Femur (tissue), 1 donor: Measurements from ENCODE around the gene DST.

Source experiments
- DNase-seq: peaks from one replicate; pipeline ENCODE4 v3.0.0-alpha.2; 2017

Gene DST

GRCh38 chr6:56620229-56620868 is 22.3 kb downstream of the DST start:
- no peak for DNase-seq

DNA sequence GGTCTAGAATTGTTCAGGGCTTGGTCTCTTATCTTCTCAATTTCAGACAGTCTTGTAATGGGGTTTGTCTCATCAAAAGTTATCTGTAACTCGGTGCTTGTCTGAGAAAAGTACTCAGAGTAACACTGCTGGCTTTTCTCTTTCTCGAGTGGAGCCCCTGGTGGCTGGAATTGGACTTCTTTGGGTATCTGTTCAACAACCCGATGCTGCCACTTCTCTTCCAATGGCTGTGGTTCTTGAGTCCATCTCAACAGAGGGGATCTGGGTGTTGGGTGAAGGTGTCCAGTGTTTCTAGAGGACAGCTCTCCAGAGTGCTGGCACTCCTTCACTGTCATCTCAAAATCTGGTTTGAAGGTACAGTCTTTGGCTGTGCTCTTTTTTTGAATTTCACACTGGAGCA is 24.6 kb downstream of the DST start:
- no peak for DNase-seq

DNA sequence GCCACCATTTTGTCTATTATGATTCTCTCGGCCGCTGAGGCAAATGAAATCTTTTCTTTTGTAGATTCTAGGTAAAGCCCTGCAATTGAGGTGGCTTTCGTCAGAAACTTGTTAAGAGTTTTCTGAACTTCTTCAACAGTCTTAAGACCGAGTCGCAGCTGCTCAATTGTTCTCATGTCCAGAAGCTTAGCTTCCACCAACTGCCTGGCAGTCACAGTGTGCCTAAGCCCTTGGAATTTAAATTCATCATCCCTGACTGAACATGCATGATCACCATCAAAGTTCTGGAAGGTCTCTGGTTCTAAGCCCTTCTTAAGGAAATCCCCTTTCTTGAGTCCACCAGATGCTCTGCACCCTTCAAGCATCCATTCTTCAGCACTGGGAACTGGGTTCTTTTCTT is 25.7 kb downstream of the DST start:
- DNase-seq = no peak

DNA sequence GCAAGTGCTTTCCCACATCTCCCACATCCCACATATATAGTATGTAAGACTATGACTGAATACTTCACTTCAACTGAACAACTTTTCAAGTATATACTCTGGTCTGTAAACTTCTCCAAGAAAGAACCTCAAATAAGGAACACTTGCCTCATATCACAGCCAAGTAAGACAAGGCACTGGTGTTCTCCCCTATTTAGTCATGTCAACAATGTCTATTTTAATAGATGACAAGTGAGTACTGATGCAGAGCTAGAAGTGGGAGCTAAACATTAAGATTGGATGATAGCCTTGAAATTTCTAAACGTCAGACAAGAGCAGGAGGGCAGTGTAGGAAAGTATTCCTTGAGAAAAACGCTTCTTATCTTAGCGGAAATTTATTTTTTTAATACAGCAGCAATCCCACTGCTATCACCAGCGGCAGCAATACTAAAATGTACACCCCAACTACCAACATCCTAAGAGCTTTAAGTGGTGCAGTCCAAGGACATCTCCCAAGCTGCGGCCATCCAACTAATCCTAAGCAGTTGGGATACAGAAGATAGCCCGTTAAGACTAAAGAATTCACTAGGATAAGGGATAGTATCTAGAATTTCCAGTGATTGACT is 29.3 kb downstream of the DST start:
- DNase-seq = no peak

GRCh38 chr6:56608332-56608731 is 34.4 kb downstream of the DST start:
- no peak for DNase-seq

DNA sequence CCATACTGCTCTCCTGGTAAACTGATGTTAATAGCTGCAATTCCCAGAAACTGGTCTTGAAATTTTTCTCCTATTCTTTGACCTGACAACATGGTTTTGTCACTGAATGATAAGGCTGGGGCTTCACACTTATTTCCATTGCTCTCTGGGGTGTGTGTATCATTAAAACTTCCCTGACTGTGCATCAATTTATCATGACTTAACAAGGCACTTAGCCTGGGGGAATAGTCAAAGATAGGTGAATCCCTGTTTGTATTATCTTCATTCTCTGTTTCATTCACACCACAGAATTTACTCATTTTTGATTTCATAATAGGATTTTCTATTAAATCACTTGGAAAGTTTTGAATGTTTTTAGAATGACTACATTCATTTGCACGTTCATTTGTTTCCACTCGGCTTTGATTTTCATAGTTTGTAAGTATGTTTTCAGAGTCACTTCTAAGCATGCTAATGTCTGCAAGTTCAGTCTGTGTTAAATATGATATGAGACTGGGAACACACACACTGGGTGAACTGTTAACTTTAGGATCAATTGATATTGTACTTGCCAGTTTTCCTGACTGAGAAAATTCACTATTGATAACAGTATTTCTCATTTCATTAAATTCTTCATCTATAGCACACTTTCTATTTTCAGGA is 35.5 kb downstream of the DST start:
- no peak for DNase-seq

- DNase-seq = no peak
Measured at GRCh38 chr6:56605435-56605834, 37.3 kb downstream of the DST start.

GRCh38 chr6:56604186-56604585 is 38.5 kb downstream of the DST start:
- DNase-seq = no peak

GRCh38 chr6:56601390-56601789 is 41.3 kb downstream of the DST start:
- DNase-seq = no peak

DNA sequence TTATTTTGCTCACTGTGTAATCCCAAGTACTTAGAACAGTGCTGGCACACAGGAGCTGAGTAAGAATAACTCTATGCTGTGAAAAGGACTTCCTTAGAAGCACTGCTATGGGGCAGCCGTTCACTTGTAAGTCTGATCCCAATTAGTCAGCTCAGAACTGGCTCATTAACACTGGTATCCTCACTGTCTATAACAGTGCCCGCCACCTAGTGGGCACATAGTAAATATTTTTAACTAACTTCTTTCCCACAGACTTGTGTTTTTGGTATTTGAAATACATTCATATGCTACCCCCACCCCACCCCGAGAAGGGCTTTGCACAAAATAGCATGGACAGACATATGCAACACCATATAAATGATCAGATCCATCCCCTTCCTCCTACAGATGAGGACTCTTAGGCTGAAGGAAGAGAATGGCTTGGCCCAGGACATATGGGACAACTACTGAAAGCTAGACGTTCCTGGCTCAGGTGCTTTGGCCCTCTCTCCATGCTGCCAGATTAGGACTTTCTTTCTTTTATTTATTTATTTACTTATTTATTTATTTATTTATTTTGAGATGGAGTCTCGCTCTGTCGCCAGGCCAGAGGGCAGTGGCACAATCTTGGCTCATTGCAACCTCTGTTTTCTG is 47.1 kb downstream of the DST start:
- DNase-seq = no peak

DNA sequence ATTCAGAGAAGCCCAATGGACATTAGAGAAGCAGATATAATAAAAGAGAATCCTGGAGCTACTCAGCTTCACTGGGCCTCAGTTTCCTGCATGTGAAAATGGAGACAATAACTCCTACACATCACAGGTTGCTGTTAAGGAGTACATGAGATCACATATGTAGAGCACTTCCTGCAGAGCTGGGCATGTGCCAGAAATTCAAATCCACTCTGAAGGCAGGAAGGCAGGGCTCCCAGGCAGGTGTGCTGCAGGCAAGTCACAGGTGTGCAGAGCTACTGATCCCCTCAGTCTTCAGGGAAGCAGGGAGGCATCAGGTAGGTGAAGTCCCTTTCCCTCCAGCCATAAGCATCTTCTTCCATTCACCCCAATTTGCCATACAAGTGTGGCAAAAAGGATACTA is 48.0 kb downstream of the DST start:
- no peak for DNase-seq

- DNase-seq = no peak
Measured at GRCh38 chr6:56593801-56594318, 48.8 kb downstream of the DST start.

- DNase-seq = no peak
Measured at GRCh38 chr6:56582236-56582635, 60.5 kb downstream of the DST start.

DNA sequence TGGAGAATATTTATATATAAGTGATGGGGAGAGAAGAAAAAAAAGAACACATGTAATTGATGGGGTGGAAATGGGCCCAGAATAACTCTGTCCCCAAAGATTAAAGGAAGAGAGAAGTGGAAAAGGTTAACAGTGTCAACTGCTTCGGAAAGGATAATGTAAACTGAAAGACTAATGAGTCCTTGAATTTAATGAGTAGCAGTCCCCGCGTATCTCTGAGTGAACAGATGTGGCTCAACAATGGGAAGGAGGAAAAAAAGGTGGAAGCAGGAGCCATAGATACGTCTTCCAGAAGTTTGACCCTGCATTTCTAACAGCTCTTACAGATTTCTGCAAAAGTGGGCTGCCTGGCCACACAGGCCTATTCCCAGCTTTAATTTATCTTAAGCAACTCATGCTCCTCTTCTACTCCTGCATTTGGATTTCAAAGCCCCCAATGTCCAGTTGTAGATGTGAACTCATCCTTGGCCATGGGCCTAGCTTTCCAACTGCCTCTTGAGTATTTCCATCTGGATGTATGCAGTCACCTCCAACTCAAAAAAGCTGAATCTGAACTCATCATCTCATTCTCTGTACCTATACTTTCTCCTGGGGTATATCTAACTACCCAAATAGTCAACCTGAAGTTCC is 61.3 kb downstream of the DST start:
- no peak for DNase-seq

GRCh38 chr6:56580271-56580670 is 62.4 kb downstream of the DST start:
- DNase-seq = no peak

- no peak for DNase-seq
Measured at GRCh38 chr6:56579155-56579851, 63.4 kb downstream of the DST start.

- no peak for DNase-seq
Measured at GRCh38 chr6:56575736-56576135, 67.0 kb downstream of the DST start.

DNA sequence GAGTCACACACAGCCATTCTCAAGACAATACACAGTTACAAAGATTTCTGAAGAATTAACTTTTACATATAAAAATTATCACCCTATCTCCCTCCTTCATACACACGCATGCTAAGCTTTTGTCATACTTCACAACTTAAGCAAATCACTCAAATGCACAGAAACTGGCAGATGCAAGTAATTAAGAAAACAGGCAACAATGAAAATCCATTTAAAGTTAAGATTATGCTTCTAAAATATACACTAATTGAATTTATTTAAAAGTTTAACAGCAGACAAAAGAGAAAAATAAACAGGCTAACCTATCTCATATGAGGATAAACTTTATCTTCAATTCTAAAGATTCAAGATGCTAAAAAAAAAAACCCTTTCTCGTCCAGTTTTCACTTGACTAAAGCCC is 68.4 kb downstream of the DST start:
- no peak for DNase-seq

DNA sequence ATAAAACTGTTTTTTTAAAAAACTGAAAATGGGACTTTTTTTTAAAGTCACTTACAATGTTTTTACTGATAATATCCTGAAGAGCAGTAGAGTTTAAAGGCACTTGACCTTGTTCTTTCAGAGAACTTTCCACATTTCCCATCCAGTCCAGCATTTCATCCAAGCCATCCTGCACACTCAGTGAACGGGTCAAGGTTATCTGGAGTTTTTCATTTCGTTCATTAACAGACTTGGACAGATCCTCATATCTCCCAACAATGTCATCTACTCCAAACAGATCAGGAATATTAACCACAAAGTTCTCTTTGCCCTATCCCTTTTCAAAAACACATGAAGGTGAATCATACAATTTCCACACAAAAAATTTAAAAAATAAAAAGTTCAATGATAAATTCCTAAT is 69.1 kb downstream of the DST start:
- no peak for DNase-seq

- no peak for DNase-seq
Measured at GRCh38 chr6:56572788-56573471, 69.8 kb downstream of the DST start.

- no peak for DNase-seq
Measured at GRCh38 chr6:56571605-56572004, 71.1 kb downstream of the DST start.
